HG02623 (cell line): Measurements from ENCODE around the gene TOGARAM1.

Source experiments
- ATAC-seq: cut with Tn5 transposase; IDR thresholded peaks from one replicate; pipeline ENCODE4 v1.9.1; 2021; ENCODE audit warnings: moderate library complexity; ENCODE audit not compliant: unreplicated experiment

TOGARAM1 gene

DNA sequence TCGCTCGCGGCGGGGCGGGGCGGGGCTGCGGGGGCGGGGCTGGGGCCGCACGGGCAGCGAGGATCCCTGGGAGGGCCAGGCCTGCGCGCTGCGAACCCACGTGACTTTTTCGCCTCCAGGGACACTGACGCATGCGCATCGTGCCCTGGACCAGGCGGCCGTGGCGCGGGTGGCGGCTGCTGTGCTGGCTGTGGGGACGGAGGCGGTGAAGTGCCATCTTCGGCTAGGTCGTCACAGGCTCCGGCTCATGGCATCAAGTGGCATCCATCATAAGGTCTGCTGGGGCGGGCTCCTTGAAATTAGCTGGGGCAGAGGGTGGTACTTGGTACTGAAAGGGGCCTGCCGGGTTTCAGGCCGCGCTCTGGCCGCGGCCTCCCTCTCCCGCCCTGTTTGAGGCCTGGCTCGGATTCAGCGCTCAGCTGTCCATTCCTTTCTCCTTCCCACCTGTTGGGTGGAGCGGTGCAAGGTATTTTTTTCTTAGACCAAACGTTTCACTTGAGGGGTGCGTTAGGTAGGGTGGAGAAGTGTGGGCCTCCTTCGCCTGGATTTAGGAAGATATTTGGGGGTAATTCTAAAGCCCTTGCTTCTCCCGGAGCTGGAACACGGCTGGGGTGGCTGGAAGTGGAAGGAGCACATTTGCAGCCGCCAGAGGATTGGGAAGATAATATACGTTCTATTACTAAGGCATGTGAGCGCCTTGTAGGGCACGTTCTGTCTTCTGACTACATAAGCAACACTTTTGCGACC is 122.2 kb downstream of the TOGARAM1 start, which contains the start of gene PRPF39:
PRPF39 (plus strand) TSS at position 141 of the 747 bp plus-strand sequence. CDS start 11,124 bp downstream, outside the sequence.
- peak; percentile 88 for ATAC-seq

DNA sequence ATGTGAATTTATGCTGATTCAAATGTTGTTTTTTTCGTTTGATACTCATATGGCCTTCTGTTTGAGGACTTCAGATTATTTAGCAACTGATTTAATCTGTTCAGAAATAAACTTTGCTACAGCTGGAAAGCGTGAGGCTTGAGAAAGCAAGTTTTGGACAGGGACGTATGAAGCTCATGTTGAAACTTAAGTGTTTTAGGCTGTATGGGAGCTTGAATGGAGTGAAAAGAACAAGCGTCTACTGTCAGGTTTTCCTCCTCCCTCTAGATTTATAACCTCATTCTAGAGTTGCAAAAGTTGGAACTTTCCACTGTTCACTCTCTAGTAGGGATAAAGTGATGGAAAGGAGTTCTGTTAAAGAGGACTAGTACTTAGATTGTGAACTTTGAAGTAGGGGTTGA is 123.0 kb downstream of the TOGARAM1 start:
- no peak for ATAC-seq

DNA sequence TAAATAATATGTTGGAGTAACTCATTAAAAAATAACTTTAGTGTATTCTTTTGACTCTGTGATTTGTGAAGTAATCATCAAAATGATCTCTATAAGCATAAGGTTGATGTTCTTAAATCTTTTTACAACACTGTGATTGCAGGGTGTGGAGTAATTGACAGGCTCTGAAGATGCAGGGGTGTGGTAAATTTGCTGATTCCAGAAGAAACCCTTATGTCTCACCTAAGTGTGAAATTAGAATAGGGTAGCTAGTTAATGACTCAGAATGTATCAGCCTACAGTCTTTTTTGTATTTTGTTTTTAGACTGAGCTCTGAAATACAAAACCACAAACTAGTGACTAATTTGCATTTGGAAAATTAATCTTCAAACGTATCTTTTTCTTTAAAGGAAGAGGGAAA is 127.8 kb downstream of the TOGARAM1 start:
- peak; percentile 74 for ATAC-seq

DNA sequence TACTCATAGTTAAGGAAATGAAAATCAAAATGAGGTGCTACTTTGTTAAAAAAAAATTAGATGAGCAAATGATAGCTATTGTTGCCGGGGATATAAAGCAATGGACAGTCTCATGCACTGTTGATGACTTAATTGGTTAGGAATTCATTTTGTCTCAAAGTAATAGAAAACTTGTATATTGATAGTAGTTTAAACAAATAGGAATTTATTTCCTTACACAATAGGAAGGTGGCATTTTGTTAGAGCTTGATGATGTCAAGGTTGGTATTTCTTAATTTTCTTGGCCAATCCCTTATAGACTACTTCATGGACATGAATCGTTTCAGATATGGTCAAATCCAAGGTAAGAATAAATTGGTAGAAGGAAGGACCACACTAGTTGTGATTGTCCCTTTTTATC is 129.7 kb downstream of the TOGARAM1 start:
- ATAC-seq, result no peak

DNA sequence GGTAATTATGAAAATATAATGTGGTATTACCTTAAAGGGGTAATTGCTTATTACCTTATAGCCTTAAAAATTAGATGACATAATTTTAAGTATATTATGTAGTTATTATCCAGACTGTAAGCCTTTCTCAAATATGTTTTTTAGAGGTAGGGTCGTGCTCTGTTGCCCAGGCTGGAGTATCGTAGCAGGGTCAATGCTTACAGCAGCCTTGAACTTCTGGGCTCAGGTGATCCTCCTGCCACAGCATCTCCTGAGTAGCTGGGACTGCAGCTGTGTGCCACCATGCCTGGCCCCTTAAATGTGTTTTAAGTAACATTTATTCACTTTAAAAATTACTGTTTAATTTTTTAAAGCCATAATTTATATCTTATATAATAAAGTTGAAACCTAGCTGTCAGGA is 132.3 kb downstream of the TOGARAM1 start:
- no peak for ATAC-seq

DNA sequence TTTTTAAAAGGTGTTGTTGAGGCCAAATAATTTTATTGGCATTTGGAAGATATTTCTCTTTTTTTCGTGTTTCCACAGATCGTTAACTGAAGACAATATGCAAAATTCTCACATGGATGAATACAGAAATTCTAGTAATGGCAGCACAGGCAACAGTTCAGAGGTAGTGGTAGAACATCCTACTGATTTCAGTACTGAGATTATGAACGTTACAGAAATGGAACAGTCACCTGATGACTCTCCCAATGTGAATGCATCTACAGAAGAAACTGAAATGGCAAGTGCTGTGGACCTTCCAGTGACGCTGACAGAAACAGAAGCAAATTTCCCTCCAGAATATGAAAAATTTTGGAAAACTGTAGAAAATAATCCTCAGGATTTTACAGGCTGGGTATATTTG is 133.2 kb downstream of the TOGARAM1 start:
- ATAC-seq, result no peak

DNA sequence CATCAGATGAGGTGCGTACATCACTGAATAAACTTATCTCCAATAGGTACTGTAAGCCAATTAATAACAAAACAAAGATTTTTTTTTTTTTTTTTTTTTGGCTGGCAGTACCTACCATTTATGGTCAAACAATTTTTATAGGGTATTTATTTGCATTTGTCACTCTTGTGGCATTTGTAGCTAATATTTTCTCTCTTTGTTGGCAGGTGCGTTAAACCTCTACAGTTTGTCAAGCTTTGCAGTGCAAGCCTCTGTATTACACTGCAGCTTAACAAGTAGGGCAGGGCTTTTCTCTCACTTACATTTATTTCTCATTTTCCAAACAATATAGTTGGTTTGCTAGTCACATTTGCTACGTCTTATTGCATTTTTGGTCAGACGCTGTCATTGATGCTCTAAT is 134.2 kb downstream of the TOGARAM1 start:
- ATAC-seq, result no peak

DNA sequence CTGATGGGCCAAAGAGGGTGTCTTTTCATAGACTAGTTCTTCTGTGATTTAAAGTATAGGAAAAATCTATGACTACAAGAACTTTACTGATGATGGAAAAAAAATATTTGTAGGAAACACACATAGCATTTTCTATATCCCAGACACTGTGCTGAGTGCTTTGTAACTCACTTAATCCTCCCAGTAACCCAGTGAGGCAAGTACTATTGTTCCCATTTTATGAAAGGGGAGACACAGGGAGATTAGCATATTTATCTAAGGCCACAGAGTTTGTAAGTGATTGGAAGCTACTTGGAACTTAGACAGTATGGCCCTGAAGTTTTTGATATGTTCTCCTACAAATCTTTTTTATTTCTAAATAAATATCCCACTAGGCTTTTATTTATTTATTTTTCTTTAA is 141.8 kb downstream of the TOGARAM1 start:
- ATAC-seq, result no peak

DNA sequence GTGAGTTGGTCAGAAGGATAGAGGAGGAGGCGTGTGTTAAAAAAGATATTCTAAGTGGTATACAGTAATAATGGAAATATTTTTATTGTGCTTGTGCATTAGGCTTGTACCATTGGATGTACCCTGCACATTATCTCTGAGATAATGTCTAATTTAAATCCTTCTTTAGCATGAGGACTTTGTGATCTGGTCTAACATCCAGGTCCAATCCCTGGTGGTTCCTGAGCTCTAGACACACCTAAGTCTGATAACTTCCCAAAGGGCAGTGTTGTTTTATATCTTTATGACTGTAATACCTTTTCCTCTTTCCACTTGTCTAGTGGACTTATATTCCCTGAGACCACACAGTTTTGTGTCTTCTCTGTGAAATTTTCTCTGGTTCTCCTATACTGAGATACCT is 142.6 kb downstream of the TOGARAM1 start:
- ATAC-seq, result no peak

DNA sequence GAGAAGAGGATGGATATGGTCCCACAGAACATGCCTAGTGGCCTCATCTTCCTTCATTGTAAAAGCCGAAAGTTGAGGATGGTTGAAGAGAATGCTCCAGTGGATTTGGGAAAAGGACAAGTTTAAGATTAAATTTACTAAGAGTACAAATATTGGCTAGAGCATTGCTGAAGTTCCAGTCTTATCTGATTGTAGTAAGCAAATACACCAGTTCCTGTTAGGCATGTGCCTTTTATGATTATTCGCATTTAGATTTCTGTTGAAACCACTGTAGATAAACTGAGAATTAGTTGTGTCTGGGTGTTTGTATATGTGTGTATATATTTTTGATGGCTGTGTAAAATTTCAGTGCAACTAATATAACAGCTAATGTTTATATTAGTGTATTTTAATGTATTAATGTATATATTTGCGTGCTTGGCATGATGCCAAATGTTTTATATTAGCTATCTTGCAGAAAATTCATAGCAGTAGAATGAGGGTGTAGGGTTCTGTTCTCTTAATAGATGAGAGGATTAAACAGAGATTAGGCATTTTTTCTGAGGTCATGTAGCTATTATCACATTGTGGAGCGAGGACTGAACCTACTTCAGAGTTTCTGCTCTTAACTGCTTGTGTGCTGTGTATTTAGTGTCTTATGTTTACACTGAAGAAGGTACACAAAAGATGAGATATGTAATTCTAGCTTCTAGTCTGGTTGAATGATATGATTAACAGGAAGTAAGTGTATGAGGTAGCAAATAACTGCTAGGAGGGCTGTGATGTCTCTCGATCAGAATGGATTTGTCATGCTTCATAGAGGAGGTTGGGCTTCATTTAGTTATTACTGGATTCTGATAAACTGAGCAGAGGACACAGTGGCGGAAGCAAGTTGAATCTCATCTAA is 151.1 kb downstream of the TOGARAM1 start:
- ATAC-seq, result no peak

DNA sequence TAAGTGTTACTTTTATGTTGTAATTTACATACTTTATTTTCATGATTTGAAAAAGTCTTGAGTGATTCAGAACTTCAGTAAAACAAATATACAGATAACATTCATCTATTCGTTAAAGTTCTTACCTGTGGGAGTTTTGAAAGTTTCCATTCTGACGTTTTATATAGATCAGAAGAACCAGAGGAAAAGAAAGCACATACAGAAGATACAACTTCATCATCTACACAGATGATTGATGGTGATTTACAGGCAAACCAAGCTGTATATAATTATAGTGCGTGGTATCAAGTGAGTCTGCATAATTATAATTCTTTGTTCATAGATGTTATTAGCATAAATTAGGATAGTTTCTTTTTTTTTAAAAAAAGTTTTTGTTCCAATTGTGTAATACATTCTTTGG is 152.3 kb downstream of the TOGARAM1 start:
- ATAC-seq, result no peak

DNA sequence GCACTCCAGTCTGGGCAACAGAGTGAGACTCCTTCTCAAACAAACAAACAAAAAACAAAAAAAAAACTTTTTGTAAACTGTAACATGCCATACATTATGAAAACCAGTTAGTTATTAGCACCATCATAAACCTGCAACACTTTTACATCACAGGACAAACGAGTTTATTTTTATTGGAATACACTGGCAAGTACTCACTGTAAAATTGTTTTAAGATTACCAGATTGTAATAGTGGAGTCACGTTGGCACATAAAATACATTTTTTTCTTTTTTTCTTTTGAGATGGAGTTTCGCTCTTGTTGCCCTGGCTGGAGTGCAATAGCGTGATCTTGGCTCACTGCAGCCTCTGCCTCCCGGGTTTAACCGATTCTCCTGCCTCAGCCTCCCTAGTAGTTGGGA is 156.6 kb downstream of the TOGARAM1 start:
- no peak for ATAC-seq

DNA sequence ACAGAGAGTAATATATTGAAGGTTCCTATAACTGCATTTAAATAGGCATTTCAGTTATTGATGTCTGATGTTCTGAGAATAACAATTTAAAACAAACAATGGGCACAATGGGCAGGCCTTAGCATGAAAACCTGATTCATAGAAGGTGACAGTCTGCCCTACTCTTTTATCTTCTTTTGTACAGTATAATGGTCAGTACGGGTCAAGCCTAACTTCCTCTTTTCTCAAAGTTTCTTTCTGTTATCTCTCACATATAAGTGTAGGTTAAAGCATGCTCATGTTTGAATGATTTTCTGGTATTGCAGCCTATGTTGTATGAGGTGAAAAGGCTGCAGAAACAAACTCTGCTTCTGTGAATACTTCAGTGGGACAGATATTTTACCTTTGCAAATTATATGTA is 158.1 kb downstream of the TOGARAM1 start:
- ATAC-seq, result no peak

DNA sequence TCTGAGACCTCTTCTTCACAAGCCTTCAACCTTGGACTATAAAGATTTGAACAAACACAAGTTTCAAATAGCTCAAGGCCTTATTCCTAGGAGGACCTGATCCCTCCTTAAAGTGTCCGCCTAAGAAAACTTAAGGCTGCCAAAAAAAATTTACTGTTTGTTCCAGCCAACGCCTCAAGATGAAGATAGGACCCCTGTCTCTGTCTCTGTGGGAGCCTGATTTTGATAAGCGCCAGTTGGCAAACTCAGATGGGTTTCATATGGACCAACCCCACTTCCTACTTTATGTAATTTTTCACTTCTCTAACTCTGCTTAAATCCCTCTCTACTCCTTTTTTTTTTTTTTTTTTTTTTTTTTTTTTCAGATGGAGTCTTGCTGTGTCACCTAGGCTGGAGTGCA is 161.3 kb downstream of the TOGARAM1 start:
- ATAC-seq, result no peak
